GM19395 (cell line): ENCODE data around the gene NFE2.
"Not testable (repeated sequence)": the region's sequence is repeated elsewhere in the genome, so short reads cannot be mapped to it uniquely, and the experiment has no call there.

Experiments used
- ATAC-seq: cut with Tn5 transposase; IDR thresholded peaks from one replicate; pipeline ENCODE4 v1.9.1; 2021; ENCODE audit warnings: mild to moderate bottlenecking, moderate library complexity; ENCODE audit not compliant: unreplicated experiment

The NFE2 gene

DNA sequence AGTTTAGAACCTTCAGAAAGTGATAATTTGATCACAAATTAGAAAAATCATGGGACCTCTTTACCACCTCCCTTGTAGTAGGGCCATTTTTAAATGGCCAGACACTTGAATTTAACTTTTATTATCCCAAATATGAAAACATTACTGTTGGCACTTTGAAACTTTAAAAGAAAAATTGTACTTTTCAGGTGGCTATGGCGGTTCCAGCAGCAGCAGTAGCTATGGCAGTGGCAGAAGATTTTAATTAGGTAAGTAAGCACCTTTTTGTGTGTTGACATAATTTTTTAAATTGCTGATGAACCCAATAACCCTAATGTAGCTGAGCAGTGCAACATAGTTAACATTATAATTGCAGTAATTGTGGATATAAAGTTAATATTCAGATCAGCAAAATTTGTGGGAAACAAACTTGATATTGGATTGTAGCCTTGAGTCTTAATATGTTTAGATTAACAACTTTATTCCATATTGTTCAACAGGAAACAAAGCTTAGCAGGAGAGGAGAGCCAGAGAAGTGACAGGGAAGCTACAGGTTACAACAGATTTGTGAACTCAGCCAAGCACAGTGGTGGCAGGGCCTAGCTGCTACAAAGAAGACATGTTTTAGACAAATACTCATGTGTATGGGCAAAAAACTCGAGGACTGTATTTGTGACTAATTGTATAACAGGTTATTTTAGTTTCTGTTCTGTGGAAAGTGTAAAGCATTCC lies 16.6 kb downstream of the NFE2 start:
- ATAC-seq: not testable (repeated sequence)

DNA sequence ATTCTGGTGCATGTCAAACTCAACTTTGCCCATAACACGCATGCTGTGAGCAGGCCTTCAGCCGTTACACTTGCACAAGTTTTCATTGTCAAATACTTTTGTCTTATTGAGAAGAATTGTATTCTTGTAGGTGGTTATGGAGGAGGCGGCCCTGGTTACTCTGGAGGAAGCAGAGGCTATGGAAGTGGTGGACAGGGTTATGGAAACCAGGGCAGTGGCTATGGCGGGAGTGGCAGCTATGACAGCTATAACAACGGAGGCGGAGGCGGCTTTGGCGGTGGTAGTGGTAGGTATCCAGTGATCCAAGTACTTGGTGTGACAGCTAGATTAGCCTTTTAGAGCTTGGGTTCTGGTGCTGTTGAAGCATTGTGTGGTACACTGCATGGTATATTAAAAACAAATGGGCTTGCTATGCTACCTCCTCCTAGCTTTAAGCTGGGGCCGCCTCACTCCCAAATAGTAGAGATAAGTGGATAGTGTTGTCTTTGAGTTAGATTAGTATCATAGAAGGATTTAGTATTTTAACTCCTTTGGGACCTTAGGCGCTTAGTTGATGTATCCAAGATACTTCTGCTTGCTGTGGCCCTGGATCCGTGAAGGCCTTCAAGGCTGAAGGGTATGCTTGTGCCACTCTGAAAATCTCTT lies 17.7 kb downstream of the NFE2 start:
- ATAC-seq: no peak

DNA sequence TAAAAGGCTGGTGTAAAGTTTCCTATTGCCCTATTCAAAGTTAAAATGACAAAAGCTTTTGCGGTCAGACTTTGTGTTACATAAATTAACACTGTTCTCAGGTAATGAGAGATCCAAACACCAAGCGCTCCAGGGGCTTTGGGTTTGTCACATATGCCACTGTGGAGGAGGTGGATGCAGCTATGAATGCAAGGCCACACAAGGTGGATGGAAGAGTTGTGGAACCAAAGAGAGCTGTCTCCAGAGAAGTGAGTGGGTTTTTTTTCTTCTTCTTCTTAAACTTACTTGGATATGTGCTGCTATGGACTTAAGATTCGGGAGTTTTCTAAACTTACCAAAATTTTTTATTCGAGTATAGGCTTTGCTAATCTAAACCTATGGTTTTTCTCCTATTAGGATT lies 19.1 kb downstream of the NFE2 start:
- ATAC-seq: not testable (repeated sequence)

DNA sequence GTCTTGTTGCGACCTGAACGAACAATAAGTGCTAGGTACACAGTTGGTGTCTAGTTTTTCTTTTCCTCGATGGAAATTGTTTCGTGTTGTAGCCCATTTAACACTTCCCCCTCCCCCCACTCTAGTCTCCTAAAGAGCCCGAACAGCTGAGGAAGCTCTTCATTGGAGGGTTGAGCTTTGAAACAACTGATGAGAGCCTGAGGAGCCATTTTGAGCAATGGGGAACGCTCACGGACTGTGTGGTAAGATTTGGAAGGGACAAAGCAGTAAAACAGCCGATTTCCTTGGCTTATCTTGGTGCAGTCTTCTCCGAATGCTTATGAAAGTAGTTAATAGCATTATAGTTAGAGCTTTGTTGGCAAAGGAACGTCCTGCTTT lies 19.6 kb downstream of the NFE2 start:
- not testable (repeated sequence) for ATAC-seq

DNA sequence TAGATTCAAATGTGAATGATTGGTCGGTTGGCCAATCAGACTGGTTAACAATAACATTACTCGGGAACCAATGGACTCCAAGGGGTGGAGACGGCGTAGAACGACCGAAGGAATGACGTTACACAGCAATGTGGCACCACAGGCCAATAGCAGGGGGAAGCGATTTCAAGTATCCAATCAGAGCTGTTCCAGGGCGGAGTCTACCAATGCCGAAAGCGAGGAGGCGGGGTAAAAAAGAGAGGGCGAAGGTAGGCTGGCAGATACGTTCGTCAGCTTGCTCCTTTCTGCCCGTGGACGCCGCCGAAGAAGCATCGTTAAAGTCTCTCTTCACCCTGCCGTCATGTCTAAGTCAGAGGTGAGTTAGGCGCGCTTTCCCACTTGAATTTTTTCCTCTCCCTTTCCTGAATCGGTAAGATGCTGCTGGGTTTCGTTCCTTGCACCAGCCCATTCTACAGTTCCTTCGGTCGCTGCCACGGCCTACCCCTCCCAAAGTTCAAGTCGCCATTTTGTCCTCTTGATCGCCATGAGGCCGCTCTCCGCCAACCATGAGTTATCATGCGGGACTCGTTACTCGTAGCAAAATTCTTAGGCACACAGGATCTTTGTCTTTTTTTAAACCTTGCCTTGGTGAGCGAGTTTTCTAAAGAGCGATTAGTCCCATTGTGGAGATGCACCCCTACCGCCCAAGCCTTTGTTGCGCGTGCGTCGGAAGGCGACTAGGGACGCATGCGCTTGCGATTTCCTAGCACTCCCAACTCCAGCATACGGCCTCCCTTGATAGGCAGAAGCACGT lies 20.2 kb downstream of the NFE2 start, which contains the start of gene HNRNPA1:
Gene HNRNPA1 (plus strand): TSS at position 259 of the 793 bp plus-strand sequence. CDS start 82 bp downstream, at position 341.
- peak; percentile 91 for ATAC-seq

DNA sequence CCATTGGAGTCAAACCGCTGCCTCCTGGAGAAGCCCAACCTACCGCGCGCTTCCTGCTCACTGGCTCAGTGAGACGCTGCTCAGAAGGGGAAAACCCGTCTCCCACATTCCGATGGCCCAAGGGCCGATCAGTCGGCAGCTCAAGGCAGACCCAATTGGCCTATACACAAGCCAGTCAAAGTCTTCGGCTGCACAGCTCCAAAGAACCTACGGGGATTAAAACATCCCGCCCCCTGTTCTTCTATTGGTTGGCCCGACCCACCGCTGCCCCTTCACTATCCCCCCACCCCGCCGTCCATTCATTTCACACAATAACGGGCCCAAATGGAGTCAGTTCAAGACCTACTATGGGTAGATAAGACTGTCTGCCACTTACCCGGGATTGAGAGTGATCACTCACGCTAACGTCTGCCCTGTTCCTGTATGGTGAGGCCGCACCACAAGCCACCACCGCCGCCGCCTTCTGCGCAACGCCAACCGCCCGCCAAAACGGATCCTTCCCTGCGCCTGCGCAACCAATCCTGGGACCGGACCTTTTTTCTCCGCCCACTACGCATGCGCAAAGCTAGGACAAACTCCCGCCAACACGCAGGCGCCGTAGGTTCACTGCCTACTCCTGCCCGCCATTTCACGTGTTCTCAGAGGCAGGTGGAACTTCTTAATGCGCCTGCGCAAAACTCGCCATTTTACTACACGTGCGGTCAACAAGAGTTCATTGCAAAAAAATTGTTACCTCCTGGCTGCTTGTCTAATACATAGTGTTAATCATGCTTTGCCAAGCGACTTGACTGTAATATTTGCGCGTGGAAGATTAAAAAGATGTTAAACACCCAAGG lies 21.0 kb downstream of the NFE2 start, which contains the start of gene CBX5:
Gene CBX5 (minus strand): TSS at position 491 of the 836 bp plus-strand sequence. CDS start 22,472 bp downstream, outside the sequence.
- peak; percentile 75 for ATAC-seq

DNA sequence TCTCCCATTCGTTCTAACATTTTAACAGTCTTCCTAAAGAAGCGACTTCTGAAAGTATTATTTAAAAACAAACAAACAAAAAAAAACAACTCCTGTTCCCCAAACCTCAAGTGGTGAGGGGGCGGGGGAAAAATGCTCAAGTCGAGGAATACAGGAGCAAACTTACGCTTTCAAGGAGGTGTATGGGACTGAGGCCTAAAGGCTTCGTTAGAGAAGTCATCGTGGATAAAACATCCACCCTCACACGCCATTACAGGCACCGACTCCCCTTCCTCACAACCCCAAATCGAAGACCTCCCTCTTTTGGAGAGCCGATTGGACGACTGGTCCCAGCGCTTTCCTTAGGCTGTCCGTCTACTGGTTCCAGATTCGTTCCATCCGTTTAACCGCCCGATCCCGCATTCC lies 21.6 kb downstream of the NFE2 start:
- peak; percentile 1 for ATAC-seq

DNA sequence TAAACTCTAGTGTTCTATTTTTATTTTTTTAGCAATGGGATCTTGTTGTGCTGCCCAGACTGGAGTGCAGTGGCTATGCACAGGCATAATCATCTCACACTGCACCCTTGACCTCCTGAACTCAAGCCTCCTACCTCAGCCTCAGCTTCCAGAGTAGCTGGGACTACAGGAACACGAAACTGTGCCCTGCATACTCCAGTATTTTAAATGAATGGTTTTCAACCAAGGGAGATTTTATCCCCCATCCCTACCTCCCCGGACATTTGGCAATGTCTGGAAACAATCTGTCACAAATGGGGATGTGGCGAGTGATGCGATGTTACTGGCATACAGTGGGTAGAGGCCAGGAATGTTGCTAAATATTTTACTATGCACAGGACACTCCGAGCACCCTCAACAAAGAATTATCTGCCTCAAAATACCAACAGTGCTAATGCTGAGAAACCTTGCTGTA lies 23.0 kb downstream of the NFE2 start:
- no peak for ATAC-seq

DNA sequence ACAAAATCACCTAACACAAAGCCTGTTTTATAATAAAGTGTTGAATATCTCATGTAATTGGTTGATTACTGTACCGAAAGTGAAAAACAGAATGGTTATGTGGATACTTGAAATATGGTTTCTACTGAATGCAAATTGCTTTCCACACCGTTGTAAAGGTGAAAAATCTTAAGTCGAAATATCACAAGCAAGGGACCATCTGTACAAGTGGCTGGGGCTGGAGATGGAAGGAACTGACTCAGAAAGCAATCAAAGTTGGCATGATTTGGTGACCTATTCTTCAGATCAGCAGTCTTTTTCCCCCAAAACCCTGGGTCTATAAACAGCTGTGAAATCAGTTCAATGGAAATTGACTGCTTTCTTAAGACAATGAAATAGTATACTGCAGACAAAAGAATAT lies 24.4 kb downstream of the NFE2 start:
- no peak for ATAC-seq

DNA sequence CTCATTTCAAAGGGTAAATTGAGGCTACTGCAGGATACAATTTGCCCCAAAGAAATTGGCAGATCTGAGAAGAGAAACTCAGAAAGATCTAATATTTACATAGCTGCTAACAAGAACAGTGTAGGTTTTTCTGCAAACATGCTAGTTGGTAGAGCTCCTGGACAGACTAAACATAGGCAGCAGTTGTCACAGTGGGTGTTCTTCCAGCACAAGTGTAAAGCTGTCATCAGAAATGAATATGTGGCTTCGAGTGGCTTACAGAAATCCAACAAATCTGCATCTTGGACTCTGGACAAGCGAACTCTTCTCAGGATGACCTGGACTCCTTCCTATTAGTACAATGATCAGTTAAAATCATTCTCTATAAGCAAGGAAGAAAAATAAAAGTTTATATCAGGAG lies 26.8 kb downstream of the NFE2 start:
- ATAC-seq: no peak

DNA sequence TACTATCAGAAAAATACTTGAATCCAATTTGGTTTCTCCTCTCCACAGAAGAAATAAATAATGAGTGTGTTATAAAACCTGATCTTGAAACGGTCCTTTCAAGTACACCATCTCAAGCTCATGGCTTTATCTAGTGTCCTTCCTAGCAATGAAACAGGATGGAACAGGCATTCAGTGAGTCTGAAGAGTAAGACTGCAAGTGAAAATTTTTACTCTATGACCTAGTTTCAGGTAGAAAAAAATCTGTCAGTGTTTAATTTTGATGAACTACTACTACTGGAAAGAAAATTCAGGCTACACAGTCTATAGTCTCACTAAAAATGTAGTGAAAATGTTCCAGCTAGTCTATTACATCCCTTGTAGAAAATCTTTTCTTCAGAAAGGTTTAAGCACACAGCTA lies 28.6 kb downstream of the NFE2 start:
- ATAC-seq: no peak

DNA sequence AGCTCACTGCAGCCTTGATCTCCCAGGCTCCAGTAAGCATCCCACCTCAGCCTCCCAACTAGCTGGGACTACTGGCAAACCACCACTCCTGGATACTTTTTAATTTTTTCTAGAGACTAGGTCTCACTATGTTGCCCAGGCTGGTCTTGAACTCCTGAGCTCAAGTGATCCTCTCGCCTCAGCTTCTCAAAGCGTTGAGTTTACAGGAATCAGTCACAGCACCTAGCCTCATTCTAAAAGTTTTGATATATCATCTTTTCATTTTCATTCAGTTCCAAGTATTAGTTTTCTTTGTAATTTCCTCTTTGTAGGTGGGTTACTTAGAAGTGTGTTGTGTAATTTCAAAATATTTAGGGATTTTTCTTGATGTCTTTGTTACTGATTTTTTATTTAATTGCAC lies 30.5 kb downstream of the NFE2 start:
- ATAC-seq: no peak

DNA sequence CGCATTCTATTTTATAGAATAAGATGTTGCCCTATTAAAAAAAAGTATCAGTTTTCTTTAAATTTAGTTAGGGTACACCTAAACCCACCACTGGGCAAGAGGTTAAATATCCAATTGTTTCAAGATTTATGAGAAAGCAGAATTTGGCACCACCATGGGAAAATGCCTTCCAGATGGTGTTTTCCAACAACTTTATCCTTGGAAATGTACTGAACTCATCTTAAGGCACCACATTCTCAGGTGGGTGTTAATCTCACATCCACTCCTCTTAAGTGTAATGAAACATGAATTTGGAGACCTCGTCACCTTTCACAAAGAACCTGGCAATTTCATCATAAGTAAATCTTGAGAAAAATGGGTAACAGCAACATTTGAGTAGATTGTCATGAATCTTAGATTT lies 34.0 kb downstream of the NFE2 start:
- ATAC-seq: no peak

DNA sequence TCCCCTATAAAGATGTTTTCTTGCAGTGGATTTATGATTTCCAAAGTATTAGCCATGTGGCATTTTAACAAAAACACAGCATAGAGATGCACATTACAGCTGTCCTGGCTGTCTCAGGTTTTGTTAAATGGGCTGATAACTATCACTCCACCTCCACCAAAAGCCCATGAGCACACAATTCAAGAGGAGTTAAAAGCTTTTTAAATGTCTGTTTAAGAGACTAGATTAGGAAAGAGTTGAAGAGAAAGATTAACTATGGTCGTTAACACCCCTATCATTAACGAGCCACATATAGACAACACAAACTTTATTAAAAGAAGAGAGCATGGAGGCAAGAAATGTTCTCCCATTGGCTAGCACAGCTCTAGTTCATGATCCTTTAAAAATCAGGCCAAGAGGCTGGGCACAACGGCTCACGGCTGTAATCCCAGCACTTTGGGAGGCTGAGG lies 35.4 kb downstream of the NFE2 start:
- no peak for ATAC-seq

DNA sequence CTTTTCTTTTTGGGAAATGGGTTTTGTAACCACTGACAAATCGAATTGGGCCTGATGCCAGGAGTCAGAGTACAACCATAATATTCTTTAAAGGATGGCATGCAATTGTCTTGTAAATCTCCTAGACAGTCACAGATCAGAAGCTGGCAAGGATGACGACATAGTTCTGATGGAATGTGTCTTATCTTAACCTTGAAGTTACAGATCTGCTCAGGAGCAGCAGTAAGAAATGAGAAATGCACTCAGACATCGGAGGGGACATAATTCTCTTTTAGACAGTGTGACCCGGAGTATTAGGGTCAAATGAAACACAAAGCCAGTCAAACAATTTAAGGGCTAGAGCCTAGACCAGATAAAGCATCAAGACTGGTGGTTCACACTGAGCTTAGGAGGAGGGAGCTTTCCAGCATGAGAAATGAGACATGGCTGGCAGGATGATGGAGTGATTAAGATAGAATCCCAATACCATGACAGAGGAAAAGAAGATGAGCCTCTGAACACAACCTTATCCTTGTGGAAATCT lies 38.4 kb downstream of the NFE2 start:
- no peak for ATAC-seq

DNA sequence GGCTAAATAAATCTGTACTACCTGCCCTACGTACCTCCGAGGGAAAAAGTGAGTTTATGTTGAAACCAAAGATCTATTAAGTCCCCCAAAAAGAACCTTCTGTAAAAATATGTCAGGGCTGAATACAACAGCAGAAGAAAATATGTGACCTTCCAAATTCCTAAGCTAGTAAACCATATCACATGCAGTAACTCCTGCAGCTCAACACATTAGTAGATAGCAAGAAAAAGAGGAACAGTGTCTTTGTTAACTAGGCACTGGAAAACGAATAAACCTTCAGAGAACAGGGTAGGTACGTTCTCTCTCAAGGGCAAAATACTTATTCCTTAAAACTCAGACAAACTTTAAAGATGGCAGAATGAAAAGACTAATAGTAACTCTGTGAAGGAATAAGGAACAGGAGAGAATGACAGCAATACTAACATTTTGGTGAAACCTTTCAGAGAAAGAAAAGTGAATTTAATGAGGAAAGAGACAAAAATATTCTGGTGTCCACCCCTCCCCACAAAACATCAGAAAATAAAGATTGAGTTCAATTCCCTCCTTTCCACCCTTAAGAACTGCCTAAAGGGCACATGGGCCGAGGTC lies 38.9 kb downstream of the NFE2 start:
- no peak for ATAC-seq

DNA sequence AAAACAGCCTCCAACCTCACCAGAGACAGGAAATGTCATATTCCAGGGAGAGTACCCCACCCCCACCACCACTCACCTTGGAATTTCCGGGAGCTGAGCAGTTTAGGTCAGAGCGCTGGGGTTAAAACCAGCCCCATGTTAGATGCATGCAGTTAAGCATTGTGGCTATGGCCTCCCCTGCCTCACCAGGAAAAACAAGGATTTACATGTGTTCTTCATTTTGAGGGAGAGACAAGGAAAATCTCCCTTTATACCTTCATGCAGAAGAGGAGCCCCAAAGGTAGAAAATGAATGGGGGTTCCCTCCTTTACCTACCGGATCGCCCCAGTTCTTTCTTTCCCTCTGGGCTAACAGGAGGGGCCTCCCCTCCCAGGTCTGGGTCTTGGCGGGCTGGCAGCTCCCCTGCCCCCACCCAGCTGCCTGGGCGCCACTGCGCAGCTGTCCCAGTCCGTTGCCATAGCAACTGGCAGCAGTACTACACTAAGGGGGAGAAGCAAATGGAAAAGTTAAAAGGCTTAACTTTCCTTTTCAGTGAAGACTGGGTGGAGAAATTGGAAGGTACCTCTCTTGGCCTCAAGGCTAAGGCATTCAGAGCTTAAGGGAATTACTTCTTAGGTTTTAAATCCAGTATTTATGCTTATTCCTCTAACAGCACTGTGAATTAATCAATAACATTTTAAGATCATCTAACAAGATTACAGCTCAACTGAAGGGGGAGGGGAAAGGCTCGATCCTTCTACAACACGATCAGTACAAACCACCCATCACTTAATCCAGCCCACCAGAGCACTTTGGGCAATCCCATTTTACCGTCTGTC lies 41.4 kb downstream of the NFE2 start:
- ATAC-seq: peak; percentile 76

DNA sequence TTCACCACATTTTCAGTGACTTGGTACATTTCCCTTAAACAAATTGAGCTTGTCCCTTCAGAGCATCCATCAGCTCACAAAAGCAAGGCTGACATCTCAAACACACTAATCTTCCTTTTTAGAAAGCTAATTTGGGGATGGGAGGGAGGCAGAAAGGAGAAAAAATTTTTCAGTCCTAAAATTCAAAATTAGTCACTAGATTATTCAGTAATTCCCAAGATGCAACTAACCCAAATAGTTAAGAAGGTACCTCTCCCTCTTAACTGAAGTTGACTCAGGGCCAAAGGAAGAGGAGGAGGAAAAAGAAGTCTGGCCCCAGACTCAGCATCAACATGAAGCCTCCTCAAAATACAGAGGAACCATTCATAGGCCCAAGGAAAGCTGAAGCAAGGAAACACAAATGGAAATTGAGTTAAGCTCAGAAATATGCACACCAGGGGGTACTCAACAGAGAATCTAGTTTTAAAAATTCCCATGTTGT lies 42.6 kb downstream of the NFE2 start:
- no peak for ATAC-seq

DNA sequence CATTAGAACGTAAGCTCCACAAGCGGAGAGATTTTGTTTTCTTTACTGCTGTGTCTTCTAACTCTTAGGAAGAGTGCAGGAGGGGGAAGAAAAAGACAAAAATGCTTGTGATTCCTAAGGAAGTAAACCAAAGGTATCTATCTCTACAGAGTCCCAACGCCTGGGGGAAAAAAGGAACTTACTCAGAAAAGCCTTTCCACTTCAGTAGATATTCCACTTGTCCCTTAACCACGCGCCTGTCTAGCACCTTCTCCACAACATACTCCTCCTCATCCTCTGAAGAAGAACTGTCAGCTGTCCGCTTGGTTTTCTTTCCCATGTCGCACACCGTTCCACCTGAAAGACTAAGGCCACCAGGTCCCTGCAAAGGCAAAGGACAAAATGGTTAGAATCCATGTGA lies 43.5 kb downstream of the NFE2 start:
- no peak for ATAC-seq
